Smooth muscle cell of the brain vasculature (primary cell): ENCODE measurements around the gene UBE4A.

Experiments
- DNase-seq: peaks from one replicate; pipeline ENCODE4 v3.0.0-alpha.2; 2012; ENCODE audit warnings: low read depth, low spot score

The UBE4A gene

DNA sequence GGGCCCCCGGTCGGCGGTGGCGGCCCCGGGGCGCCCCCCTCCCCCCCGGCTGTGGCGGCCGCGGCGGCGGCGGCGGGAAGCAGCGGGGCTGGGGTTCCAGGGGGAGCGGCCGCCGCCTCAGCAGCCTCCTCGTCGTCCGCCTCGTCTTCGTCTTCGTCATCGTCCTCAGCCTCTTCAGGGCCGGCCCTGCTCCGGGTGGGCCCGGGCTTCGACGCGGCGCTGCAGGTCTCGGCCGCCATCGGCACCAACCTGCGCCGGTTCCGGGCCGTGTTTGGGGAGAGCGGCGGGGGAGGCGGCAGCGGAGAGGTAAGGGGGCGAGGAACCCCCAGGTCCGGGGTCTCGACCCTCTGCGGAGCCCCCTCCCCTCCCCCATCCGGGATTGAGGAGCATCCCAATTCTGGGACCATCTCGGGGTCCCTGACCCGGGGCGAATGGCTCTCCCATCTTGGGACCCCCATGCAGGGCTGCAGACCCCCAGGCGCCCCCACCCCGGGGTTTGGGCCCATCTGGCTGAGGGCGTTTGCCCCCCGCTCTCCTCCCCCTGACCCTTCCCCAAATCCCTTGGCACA, 77.3 kb downstream of the UBE4A start:
- DNase-seq: no peak

DNA sequence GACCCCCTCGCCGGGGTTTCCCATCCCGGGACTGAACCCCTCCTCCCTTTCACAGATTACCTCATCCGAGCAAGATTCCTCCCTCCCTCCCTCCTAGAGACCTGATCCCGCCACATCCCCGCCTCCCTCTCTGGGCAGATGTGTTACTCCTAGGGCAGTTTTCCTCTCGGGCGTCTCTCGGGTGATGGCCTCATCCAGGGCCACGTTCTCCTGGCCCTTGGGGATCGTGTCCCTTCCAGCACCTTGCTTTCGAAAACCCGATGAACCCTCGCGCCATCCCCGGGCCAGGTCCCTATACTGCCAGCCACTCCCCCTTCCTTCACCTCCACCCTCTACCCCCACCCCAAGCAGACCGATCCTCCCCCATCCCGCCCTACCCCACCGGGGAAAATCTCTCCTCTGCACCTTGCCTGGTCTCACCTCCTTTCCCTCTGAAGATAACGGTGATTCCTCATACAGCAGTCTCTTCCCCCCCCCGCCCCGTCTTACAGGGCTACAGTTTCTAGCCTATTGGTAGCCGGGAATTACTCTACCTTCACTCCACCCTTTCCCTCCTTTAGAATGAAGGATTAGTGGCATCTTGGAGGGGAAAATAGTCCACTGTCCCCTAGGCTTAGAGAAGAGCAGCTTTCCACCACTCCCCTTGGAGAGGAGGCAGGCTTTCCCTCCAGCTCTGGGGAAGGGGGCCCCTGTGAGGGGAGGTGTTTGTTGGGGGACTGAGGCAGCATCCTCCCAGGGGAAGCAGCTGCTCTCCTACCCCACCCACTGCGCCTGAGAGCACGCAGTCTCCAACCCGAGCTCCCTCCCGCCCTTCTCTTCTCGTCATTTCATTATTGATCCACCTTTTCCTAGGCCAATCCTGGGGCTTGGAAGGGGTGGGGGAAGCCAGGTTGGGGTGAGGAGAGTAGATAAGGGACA, 78.1 kb downstream of the UBE4A start:
- DNase-seq: no peak

DNA sequence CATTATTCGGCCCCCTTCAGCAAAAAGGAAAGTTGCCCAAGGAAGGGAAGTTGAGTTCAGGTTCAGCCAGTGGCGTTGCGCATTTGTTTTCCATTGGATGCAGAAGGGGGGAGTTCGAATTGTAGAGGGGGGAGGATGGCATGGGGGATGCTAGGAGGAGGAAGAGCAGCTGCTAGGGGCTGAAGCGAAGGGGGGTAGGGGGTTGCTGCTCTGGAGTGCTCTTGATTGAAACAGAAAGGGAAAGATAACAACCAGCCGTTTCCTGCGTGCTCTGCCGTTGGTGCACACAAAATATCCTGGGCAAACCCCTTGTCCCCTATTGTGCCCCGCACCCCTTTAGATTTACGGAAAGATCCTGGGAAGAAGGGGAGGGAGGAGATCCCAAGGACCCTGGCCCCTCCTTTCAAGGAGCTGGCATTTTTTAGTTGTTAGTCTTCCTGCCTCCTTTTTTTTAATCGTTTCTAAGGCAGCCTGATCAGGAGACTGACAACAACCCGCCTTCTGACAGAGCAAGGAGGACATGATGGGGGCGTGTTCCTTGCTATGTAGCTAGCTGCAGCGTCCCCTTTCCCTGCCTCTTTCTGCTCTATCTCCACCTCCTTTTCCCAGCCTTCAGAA, 79.0 kb downstream of the UBE4A start:
- peak; percentile 76 for DNase-seq

DNA sequence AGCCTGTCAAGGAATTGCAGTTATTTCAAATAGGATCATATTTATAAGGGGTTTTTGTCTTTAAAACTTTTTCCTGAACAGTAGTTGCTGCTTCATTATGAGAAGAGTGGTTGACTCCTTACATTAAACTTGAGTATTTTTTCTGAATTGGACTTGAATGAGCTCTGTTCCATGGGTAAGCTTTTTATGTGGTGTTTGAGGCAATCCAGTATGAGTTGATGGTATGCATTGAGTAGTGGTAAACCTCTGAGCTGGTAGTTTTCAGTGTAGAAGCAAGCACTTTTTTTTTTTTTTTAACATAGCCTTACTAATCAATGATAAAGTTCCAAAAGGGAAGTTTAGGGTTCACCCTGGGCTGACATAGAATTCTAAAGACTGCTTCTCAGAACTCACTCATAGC, 80.2 kb downstream of the UBE4A start:
- DNase-seq: no peak

DNA sequence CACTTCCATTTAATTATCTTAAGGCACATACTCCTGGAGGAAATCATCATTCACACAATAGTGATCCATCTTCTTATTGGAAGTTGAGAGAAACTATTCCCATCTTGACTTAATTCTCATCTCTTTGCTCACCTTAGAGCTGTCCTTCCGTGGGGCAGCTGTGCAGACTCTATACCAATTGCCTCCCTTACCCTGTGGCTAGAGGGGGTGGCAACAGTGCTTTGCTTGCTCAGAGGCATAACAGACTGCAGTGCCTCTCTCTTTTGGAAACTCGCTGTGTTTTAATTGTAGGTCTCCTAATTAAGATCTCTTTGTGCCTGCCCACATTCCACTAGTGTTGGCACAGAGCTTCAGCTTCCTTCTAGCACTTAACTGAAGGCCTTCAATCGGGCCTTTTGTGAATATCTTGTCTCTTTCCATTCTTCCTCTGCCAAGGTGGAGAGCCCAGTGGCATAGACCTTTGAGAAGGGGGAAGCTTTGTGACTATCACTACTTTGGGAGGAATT, 82.4 kb downstream of the UBE4A start:
- no peak for DNase-seq

DNA sequence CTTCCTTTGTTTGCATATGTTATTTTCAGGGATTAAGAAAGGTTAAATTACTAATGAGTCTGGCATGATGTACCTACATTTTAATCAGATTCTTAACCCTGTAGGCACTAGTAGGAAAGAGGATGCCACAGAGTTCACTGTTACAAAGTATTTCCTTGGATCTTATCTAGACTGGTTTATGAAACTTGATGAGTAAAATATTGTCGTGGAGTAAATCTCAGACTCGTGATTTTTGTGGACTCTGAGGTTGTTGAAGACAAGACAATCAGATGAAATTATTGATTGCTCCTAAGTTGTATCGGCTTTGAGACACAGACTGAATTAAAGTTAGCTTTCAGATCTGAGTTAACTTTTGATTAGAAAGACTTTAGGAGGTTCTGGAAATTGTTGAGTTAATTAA, 82.9 kb downstream of the UBE4A start:
- DNase-seq: no peak

DNA sequence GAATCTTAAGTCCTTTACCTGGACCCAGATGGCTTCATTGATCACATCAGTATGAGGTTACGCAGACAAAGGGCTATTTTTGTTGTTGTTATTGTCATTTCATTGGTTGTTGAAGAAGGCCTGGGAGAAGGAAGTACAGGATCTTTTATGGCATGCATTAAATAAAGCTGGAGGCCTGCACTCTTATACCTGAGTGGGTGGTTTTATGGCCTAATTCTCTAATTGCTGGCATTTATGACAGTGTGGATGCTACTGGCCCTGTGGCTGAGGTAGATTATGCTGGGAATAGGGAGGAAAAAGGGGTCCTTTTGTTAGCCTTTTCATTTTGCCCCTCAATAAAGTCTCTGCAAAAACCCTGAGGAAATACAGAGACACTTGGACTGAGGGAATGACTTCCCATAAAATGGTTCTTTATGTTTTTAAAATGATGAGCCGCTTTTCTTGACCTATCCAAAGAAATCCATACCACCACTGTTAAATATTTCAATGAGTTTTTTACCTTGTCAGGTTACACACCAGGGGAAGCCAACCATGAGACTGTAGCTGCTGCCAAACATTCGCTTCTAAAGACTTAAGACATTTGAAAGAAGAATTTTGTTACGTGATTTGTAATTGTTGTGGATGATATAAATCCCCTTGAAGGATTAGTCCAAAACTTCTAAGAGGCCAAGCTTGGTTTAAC, 83.6 kb downstream of the UBE4A start:
- DNase-seq: no peak

DNA sequence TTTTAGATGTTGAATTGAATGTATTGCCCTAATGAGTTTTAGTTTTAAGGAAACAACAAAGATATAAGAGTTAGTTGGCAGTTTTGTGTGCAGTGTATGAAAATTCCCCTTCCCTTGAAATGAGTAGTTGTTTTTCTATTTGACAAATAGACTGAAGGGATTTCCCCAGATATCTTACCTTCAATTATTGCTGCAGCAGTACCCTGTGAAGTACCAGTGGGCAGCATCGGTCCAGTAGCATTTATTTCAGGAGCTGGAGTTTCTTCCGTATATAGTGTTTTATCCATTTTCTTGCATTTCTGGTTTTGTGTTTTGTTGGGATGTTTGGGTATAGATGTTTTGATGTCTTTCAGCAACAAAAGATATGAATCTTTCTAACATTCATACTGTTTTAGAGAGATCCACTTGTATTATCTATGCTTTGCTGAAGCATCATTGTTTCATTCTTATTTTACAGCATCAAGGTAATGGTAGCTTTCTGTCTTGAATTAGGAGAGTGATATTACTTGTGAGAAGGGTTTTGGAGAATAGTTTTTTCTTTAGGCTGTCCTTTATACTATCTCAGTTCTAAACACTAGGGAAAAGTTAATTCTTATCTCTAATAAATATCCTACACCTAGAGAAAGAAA, 84.3 kb downstream of the UBE4A start:
- no peak for DNase-seq

DNA sequence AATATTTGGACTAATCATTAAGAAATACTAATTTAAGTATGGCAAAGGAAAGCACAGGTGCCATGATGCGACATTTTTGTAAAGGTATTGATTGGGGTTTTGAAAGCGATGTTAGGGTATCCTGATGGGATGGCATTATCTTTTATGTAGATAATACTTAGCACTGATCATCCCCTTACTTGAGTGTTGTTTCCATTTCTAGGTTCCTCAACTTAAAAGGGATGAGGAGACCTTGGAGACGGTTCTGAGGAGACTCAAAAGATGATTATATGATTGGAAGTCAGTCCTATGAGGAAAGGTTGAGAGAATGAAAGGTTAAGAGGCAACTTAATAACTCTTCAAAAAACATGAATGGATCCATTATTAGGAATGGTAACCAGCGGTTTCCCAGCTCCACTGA, 88.0 kb downstream of the UBE4A start:
- no peak for DNase-seq

DNA sequence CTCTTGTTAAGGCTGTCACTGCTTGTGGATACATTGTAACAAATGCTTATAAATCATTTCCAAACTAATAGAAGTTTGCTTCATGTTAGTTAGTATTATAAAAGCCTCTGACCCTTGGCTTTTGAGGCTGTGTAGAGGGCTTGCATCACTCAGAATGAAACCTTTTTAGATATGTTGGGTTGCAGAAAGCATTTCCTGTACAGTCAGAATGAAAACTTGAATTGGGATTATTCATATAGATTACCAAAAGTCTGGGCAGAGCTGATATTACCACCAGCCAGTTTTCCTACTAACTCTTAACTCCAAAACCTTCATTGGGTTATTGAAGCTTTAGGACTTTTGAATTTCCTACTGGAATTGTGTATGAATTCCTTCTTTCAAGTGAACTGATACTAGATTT, 88.9 kb downstream of the UBE4A start:
- DNase-seq: no peak
